Measurements from ENCODE around the gene INPP4B. TPM values are rescaled to one million over a fixed set of nuclear protein-coding genes. Genes with fewer than 3 reads are reported as not detected.

Gene INPP4B
- total RNA-seq, 2 donors from 2014 or later: 10.0 to 14.1 TPM

GRCh38 chr4:142226014-142226413, 620.1 kb downstream of the INPP4B start:
- H3K4me3 ChIP-seq: no peak overlapping the region
- intact Hi-C loops (cut with DNase I): no loop called here
- no peaks in the 10 kb centered on the region for H3K9me3 ChIP-seq
- no peak overlapping the region for H3K9ac ChIP-seq (ENCODE audit: low read depth in 2 of 2, low read length in 2 of 2)
- TF ChIP-seq CTCF (IDR thresholded peaks at IDR 0.05): no peak
- no peaks in the 10 kb centered on the region for H3K27me3 ChIP-seq
- H3K4me1 ChIP-seq: no peaks in the 10 kb centered on the region
- H3K36me3 ChIP-seq: no peaks in the 10 kb centered on the region
- H3K27ac ChIP-seq: no peak overlapping the region
- no peak for DNase-seq

- Histone ChIP-seq H3K4me1 (no peaks in the 10 kb centered on the region), H3K4me3 (no peak overlapping the region), H3K27ac (no peak overlapping the region), H3K27me3 (no peaks in the 10 kb centered on the region), H3K9me3 (no peaks in the 10 kb centered on the region), H3K36me3 (no peaks in the 10 kb centered on the region), H3K9ac (ENCODE audit: low read depth in 2 of 2, low read length in 2 of 2) (no peak overlapping the region)
- intact Hi-C loops (cut with DNase I): no loop called here
- DNase-seq: no peak
- no peak for TF ChIP-seq CTCF (IDR thresholded peaks at IDR 0.05)
These were observed 624.0 kb downstream of the INPP4B start for GRCh38 chr4:142222127-142222526.

GRCh38 chr4:142218726-142219125, 627.4 kb downstream of the INPP4B start:
- Histone ChIP-seq H3K27ac (no peak overlapping the region), H3K36me3 (no peaks in the 10 kb centered on the region), H3K27me3 (no peaks in the 10 kb centered on the region), H3K9me3 (no peaks in the 10 kb centered on the region), H3K4me1 (no peaks in the 10 kb centered on the region), H3K4me3 (no peak overlapping the region), H3K9ac (ENCODE audit: low read depth in 2 of 2, low read length in 2 of 2) (no peak overlapping the region)
- intact Hi-C loops (cut with DNase I): no loop called here
- no peak for DNase-seq
- no peak for TF ChIP-seq CTCF (IDR thresholded peaks at IDR 0.05)

GRCh38 chr4:142211444-142211843, 634.7 kb downstream of the INPP4B start:
- Histone ChIP-seq H3K27ac (no peak overlapping the region), H3K36me3 (no peaks in the 10 kb centered on the region), H3K4me3 (no peak overlapping the region), H3K9me3 (no peaks in the 10 kb centered on the region), H3K9ac (ENCODE audit: low read depth in 2 of 2, low read length in 2 of 2) (no peak overlapping the region), H3K4me1 (no peaks in the 10 kb centered on the region), H3K27me3 (no peaks in the 10 kb centered on the region)
- intact Hi-C loops (cut with DNase I): no loop called here
- DNase-seq: no peak
- no peak for TF ChIP-seq CTCF (IDR thresholded peaks at IDR 0.05)

- no peak for TF ChIP-seq CTCF (IDR thresholded peaks at IDR 0.05)
- no peak overlapping the region for H3K4me3 ChIP-seq
- no peaks in the 10 kb centered on the region for H3K36me3 ChIP-seq
- no peak overlapping the region for H3K27ac ChIP-seq
- H3K9me3 ChIP-seq: no peaks in the 10 kb centered on the region
- H3K27me3 ChIP-seq: no peaks in the 10 kb centered on the region
- DNase-seq: no peak
- intact Hi-C loops (cut with DNase I): no loop called here
- no peak overlapping the region for H3K9ac ChIP-seq (ENCODE audit: low read depth in 2 of 2, low read length in 2 of 2)
- H3K4me1 ChIP-seq: no peaks in the 10 kb centered on the region
These were observed 642.6 kb downstream of the INPP4B start for GRCh38 chr4:142203505-142203904.

All from colonic mucosa (tissue), 4 donors.